Skin of body (tissue), 2 donors: ENCODE measurements around the gene AGBL3. TPM values are rescaled to one million over a fixed set of nuclear protein-coding genes. Genes with fewer than 3 reads are reported as not detected.
"Not testable (repeated sequence)": the region's sequence is repeated elsewhere in the genome, so short reads cannot be mapped to it uniquely, and the experiment has no call there.

Experiments used
- DNase-seq: peaks from one replicate; lab custom pipeline; 2025; lab: John Stamatoyannopoulos, UW
- total RNA-seq: library from RNA; depleted of rRNA; stranded (reverse); fragments of >200 nt; gene quantifications from one replicate; pipeline ENCODE4 v1.2.3, GENCODE V29; 2014

Gene AGBL3
- total RNA-seq, 1 donor from 2014 or later = 2.0 TPM

DNA sequence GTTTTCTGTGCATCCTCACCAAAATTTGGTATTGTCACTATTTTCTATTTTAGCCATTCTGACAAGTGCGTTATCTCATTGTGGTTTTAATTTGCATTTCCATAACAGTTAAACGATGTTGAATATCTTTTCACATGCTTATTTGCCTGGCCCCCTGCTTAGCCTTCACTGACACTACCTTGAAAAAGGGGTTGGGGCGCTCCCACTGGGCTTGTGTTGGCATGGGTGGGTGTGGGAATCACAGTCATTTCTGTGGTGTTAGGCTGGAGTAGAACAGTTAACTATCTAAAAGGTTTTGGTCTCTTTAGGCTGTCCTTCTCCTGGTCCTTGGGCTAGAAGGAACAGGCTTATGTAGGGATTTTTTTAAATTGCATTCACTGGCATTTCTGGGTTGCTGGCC is 89.4 kb downstream of the AGBL3 start:
- no peak for DNase-seq

GRCh38 chr7:135076882-135077281 is 90.6 kb downstream of the AGBL3 start:
- no peak for DNase-seq

GRCh38 chr7:135077642-135078041 is 91.3 kb downstream of the AGBL3 start:
- no peak for DNase-seq

DNA sequence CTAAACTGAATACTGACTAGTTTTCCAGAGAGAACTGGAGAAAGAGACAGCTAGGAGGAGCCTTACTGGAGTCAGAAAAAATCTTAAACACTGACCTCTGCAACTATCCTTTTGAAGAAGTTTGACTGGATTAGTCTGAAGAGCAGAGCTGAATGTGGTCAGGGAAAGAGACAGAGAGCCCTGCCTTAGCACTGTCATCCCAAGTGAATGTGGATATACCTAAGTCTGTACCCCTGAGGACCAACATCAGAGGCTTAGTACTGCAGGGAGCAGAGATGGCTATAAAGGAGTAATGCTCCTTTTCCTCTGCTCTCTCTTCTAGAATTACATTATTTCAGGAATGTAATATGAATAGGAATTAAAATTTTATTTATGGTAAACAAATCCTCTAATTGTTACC is 91.7 kb downstream of the AGBL3 start:
- no peak for DNase-seq

- DNase-seq = no peak
Measured at GRCh38 chr7:135079068-135079467, 92.8 kb downstream of the AGBL3 start.

DNA sequence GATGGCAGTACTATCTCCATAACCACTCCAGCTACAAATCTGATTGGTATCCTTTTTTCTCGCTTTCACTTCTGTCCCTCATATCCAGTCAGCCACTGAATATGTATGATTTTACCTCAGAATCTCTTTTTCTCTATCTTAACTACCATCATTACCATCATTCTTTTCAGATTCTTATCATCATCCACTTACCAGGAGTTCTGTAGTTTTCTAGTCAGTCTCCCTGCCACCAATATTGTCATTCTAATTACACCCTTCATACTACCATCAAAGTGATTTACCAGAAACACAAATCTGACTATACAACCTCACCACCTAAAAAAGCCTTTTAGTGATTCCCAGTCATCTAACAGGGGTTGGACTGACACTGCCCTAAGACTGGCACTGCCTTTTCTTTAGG is 96.7 kb downstream of the AGBL3 start:
- no peak for DNase-seq

- DNase-seq = no peak
Measured at GRCh38 chr7:135088566-135088965, 102.3 kb downstream of the AGBL3 start.

GRCh38 chr7:135091717-135092116 is 105.4 kb downstream of the AGBL3 start:
- DNase-seq = no peak

GRCh38 chr7:135094472-135095237 is 108.3 kb downstream of the AGBL3 start:
- no peak for DNase-seq

DNA sequence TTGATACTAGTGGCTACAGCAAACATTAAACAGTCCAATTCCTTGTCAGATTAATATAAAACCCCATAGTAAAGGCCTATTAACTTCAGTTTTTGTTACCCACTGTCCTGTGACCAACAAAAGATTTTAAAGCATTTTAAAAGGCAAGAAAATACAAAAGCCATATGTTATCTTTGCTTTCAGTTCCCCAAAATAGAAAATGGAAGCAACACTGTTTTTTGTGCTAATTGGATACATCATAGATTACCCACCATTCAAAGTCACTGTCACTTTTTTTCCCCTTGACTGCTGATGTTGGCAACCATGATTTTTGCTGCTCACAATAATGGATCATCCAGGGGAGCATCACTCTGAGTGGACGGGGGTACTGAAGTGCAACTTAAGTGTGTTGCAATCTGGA is 109.1 kb downstream of the AGBL3 start:
- no peak for DNase-seq

DNA sequence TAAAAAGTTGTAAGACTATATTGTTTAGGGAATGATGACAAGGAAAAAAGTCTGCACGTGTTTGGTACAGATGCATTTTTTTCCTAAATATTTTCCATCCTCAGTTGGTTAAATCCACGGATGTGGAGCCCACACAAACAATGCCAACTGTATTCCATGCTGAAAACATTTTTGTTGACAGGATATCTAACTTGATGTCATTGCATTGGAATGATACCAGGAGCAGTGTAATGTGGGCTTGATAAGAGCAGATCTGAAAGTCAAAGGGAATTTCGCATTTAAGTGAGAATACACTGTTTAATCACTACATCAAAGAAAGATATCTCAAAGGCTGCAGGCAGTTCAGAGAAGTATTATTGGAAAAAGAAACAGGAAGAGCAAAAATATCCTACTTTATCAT is 112.1 kb downstream of the AGBL3 start:
- DNase-seq = no peak

GRCh38 chr7:135100856-135101255 is 114.5 kb downstream of the AGBL3 start:
- no peak for DNase-seq

DNA sequence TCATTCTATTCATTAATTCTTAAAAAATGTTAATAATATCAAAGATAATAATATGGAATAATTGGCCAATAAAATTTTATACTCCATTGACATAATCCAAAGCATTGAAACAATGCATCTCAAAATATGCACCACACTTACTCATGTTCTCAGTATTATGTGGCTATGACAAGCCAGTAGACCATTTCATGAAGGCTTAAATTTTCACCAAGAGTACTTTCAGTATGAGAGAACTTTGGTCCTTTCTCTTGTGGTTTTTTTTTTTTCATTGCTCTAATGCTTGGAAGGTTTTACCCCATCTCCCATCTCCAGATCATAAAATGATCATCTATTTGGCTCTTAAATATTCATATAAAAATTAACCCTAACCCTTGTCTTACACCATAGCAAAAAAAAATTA is 116.1 kb downstream of the AGBL3 start:
- DNase-seq = no peak

- no peak for DNase-seq
Measured at GRCh38 chr7:135109562-135109961, 123.3 kb downstream of the AGBL3 start.

DNA sequence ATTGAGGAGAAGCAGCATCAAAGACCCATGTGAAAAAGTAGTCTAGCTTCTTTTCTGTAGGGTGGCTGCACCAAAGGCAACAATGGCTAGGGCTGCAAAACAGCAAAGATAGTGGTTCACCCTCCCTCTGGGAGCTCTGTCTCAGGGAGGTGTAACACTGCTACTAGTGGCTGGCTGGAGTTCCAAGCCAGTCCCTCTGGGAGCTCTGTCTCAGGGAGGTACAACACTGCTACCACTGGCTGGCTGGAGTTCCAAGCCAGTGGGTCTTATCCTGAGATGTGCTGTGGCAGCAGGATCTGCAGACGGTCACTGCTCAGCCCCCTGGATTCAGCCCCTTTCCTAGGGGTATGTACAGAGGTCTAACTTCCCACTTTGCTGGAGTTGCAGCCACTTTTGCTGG is 123.7 kb downstream of the AGBL3 start:
- no peak for DNase-seq

DNA sequence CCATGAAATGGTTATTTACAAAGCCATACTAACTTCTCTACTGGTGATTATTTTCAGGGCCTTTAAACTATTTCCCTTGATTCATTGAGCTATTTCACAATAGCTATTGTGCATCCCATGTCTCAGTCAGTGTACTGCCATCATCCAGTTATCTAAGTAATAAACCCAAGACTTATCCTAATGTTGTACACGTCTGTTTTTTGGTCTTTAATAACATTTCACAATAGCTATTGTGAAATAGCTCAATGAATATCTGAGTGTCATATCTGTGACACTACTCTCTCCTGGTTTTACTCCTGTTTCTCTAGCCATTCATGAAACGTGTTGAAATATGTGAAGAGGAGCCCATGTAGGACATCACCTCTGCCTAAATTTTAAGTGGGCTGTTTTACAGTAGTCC is 125.1 kb downstream of the AGBL3 start:
- no peak for DNase-seq

- DNase-seq = no peak
Measured at GRCh38 chr7:135114622-135115021, 128.3 kb downstream of the AGBL3 start.

DNA sequence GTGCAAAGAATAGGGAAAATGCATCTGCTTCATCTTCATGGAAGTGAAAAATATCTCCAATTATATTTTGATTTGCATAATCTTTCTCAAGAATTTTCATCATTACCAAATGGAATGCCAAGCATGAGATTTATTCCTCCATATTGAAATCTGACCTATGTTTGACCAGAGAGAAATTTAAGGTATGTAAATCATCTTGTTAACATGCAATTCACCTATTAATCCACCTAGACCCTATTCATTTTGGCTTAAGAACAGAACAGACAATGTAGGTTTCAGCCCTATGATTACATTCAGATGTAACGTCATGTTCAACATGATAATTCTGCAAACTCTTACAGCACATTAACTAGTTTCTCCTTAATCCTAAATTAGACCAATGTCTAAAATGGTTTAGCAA is 130.8 kb downstream of the AGBL3 start:
- no peak for DNase-seq

GRCh38 chr7:135121868-135122267 is 135.6 kb downstream of the AGBL3 start:
- DNase-seq = no peak

- not testable (repeated sequence) for DNase-seq
Measured at GRCh38 chr7:135124631-135125030, 138.3 kb downstream of the AGBL3 start.

DNA sequence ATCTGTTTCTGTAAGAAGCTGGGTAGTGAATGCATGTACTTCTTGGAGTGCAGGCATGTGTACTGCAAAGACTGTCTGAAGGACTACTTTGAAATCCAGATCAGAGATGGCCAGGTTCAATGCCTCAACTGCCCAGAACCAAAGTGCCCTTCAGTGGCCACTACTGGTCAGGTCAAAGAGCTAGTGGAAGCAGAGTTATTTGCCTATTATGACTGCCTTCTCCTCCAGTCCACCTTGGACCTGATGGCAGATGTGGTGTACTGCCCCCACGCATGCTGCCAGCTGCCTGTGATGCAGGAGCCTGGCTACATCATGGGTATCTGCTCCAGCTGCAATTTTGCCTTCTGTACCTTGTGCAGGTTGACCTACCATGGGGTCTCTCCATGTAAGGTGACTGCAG is 142.6 kb downstream of the AGBL3 start:
- DNase-seq = no peak

GRCh38 chr7:135129579-135129978 is 143.3 kb downstream of the AGBL3 start:
- DNase-seq = no peak

GRCh38 chr7:135143885-135144668 is 157.8 kb downstream of the AGBL3 start:
- no peak for DNase-seq
